C1 segment of cervical spinal cord (tissue), 14 donors: Measurements from ENCODE around the gene LEP.
"Not testable (repeated sequence)": the region's sequence is repeated elsewhere in the genome, so short reads cannot be mapped to it uniquely, and the experiment has no call there.

Experiments
- DNase-seq, 14 donors: peaks; one replicate each; lab custom pipeline; 2025; lab: John Stamatoyannopoulos, UW

LEP gene

GRCh38 chr7:128210590-128211570, 30.2 kb upstream of the LEP start:
- DNase-seq: peak in 1 of 14 donors; percentile 11

DNA sequence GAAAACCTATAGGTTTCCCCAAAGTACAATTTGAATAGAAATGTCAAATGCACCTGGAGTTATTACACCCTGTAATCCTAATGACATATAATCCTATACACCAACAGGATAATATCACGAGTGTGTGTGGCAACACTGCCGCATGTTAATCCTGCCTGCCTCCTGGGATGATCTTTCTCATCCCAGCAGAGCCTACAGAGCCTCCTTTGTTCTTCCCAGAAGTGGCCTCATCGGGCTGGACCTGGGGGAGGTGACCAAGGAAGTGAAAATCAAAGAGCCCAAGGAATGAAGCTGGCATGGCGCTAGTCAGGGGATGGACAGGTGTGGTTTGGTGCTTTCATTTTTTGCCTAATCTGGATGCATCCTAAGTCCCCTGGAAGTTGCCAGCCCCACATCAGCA, 29.5 kb upstream of the LEP start:
- DNase-seq: no peak

GRCh38 chr7:128214463-128214862, 26.6 kb upstream of the LEP start:
- no peak for DNase-seq

- DNase-seq: no peak
Measured at GRCh38 chr7:128215281-128215680, 25.8 kb upstream of the LEP start.

DNA sequence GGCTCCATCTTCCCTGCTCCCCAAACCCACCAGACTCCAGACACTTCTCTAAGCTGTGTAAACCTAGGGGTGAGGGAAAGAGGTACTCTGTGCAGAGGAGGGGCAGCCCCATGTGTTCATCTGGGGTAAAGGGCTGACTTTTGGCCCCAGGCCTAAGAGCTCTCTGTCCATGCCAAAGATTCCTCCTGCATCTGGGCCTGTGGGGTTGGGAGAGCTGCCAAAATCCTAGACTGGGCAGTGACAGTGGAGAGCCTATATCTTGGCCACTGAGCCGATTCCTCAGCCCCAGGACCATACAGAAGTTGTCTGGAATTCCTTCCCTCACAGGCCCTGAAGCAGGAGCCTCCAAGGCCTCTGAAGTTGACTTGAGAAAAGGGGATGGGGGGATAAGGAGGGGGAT, 25.3 kb upstream of the LEP start:
- DNase-seq: no peak

DNA sequence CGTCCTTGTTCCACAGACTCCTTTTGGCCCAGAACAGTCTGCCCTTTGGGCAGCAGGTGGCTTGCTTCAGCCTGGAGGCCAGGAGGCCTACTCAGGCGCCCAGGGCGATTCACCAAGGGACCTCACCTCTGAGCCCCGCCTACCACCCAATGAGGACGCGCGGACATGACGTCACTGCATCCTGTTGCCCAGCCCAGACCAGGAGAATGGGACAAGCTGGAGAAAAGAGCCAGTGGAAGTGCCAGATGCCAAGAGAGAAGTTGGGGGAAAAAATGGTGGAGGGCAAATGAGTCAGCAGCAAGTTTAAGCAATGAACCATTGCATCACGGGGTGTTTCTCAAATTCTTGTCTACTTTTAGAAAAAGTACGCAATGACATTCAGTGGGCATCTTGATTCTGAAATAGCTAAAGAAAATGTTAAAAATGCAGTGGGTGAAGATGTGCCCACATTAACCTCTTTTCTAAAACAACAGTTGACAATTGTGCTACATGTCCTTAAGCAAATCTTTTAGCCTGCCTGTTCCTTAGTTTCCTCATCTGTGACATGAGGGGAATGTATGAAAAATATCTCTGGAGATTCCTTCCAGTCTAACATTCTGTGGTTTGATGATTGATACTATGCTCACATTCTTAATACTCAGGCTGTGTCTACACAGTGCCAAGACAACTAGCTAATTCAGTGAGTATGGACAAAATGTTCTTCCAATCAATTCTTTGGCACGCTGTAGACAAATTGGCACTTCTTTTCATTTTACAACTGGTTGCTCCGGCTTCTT, 23.9 kb upstream of the LEP start:
- DNase-seq: no peak

- no peak for DNase-seq
Measured at GRCh38 chr7:128217967-128218652, 23.0 kb upstream of the LEP start.

GRCh38 chr7:128219636-128220035, 21.4 kb upstream of the LEP start:
- DNase-seq: no peak

DNA sequence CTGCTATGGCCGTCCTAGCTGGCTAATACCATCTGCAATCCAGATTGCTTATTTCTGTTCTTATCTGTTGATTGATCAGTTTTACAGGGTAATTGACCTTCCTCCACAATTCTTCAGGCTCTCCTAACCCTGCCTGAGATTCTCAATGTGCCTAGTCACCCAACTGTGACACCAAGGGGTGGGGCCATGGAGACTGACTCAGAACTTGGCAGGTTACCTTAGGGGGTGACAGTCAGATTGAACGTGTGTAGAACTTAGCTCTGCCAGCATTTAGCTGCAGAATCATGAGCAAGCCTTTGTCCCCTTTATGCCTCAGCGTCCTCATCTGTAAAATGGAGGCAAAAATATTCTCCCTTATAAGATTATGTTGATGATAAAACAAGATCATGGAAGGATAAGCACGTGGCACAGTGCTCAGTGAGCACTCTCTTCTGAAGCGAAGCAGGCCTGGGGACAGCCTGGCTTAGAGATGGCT, 19.1 kb upstream of the LEP start:
- DNase-seq: no peak

DNA sequence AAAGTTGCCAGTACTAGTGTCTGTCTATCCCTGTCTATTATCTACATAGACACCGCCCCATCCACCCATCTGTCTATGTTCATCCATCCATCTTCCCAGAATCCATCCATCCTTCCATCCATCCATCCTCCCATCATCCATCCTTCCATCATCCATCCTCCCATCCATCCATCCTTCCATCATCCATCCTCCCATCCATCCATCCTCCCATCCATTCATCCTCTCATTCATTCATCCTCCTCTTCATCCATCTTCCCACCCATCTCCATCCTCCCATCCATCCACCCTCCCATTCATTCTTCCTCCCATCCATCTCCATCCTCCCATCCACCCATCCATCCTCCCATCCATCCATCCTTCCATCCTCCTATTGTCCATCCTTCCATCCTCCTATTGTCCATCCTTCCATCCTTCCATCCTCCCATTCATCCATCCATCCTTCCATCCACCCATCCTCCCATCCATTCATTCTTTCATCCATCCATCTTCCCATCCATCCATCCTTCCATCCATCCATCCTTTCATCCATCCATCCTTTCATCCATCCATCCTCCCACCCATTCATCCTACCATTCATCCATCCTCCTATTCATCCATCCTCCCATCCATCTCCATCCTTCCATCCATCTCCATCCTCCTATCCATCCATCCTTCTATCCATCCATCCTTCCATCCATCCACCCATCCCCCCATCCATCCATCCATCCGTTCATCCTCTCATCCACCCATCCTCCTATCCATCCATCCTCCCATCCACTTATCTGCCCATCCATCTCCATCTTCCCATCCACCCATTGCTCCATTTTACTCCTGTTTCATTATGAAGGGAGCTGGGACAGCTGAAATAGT, 14.7 kb upstream of the LEP start:
- no peak for DNase-seq

GRCh38 chr7:128227271-128227670, 13.8 kb upstream of the LEP start:
- no peak for DNase-seq

GRCh38 chr7:128231021-128231420, 10.1 kb upstream of the LEP start:
- no peak for DNase-seq

GRCh38 chr7:128231677-128232076, 9.4 kb upstream of the LEP start:
- no peak for DNase-seq

- no peak for DNase-seq
Measured at GRCh38 chr7:128233471-128233870, 7.6 kb upstream of the LEP start.

DNA sequence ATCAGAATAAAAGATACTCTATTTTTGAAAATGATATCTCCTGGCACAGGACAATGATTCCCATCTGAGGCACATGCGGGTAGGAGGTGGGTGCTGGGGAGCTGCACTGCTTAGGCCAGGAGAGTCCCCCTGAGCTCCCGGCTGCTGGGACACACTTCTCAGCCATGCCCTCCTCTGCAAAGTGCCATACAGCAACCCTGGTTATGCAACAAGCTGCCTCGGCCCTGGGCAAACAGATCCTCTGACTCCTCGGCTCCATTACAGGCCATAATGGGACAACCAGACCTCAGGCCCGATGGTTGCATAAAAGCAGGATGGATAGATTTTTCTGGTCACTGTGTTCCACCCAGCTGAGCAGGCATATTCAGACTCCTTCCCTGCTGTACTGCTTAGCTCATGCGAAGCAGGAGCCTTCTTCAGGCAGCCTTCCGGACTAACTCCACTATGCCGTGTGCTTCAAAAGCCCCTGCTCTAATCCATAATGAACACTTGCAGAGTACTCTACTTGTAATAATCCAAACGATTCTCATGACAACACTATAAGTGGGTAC, 6.5 kb upstream of the LEP start:
- DNase-seq: no peak

- DNase-seq: peak in 8 of 14 donors; percentile 7 to 63 (median 16)
Measured at GRCh38 chr7:128235471-128235870, 5.6 kb upstream of the LEP start.

DNA sequence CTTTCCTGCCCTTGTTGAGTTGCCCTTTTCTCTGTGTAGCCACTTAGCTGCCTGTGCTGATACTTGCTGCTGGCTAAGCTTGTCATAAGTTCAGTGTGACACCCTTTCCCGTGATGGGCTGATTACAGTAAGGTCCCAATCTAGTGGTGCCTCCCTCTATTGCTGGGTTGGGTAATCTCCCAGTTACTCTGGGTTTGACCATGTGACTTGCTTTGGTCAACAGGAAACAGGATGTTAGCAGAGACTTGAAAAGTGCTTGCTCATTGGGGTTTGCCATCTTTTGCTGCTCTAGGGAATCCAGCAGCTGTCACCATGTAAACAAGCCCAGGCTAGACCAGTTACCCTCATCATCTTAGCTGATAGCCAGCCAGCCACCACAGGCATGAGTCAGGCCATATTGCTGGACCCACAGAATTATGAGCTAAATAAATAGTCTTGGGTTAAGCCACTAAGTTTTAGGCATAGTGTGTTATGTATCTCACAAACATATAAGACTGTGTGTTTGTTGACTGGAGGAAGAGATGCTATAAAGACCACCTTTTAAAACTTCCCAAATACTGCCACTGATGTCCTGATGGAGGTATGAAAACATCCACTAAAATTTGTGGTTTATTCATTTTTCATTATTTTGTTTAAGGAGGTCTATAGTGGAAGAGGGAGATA, 4.0 kb upstream of the LEP start:
- no peak for DNase-seq

DNA sequence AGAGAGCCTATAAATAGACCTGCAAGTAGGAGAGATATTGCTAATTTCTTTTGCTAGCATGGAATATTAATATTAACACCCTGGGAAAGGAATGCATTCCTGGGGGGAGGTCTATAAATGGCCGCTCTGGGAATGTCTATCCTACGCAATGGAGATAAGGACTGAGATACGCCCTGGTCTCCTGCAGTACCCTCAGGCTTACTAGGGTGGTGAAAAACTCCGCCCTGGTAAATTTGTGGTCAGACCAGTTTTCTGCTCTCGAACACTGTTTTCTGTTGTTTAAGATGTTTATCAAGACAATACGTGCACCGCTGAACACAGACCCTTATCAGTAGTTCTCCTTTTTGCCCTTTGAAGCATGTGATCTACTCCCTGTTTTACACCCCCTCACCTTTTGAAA, 1.9 kb upstream of the LEP start:
- not testable (repeated sequence) for DNase-seq

GRCh38 chr7:128242661-128243060, 1.6 kb downstream of the LEP start:
- no peak for DNase-seq

GRCh38 chr7:128243273-128243672, 2.2 kb downstream of the LEP start:
- DNase-seq: no peak
